HCT116 (cell line): ENCODE results near the gene SGSH. TPM values are rescaled to one million over a fixed set of nuclear protein-coding genes. Genes with fewer than 3 reads are reported as not detected.

Experiments used
- ATAC-seq: fragments of 200-7000 bp; cut with Tn5 transposase; 2 replicates; pipeline ENCODE4 v1.9.1; 2020; ENCODE audit warnings: mild to moderate bottlenecking, moderate library complexity
- BruUV-seq: library from RNA; stranded (reverse); fragments of 400-500 nt; replicated peaks from 2 replicates; lab custom pipeline; 2021; lab: Mats Ljungman, UMichigan
- CTCF ChIA-PET: fragments of 300-600 bp; sonication (Branson Sonifier 250); formaldehyde crosslinking; loops from one replicate; lab custom pipeline; 2021; ENCODE audit warnings: antibody characterized with exemption; lab: Charles Lee
- POLR2A ChIA-PET: fragments of 300-600, 350-600 bp; sonication (Branson Sonifier 250); formaldehyde crosslinking; loops from one replicate; lab custom pipeline; 2021; ENCODE audit warnings: antibody characterized with exemption; lab: Charles Lee
- RAD21 ChIA-PET, 2 experiments: fragments of 300-600 bp; sonication (Branson Sonifier 250); formaldehyde crosslinking; loops; one replicate each; lab custom pipeline; 2023; ENCODE audit warnings: low total read pairs in 2 of 2; ENCODE audit not compliant: uncharacterized antibody in 2 of 2, unreplicated experiment in 2 of 2, low non-redundant PET in 1 of 2; lab: Charles Lee
- DNase-seq: peaks from one replicate; pipeline ENCODE4 v3.0.0-alpha.2; 2010; ENCODE audit warnings: low read depth, low spot score
- H2AFZ ChIP-seq: fragments of 200-600 bp; shearing (Covaris generic), sonication (generic); 2 replicates; pipeline ENCODE4 v1.6.1; 2017; ENCODE audit warnings: low read depth, mixed run types, mixed read lengths, antibody characterized with exemption, low read length; ENCODE audit not compliant: poor library complexity, severe bottlenecking
- H3K27ac ChIP-seq: 2 replicates; pipeline ENCODE4 v1.5.1; 2012; ENCODE audit warnings: low read depth, low read length
- H3K27me3 ChIP-seq: fragments of 200-600 bp; sonication (generic); 2 replicates; pipeline ENCODE4 v1.6.1; 2016; ENCODE audit warnings: mixed run types, low read length, mixed read lengths; ENCODE audit not compliant: insufficient read depth
- H3K36me3 ChIP-seq, 2 experiments: fragments of 200-500 bp in 1 of 2; fragments of 200-600 bp in 1 of 2; sonication (Bioruptor generic) in 1 of 2; sonication (generic) in 1 of 2; 2 replicates each; pipeline versions ENCODE4 v1.5.1 to v1.6.1; 2014 to 2016; ENCODE audit warnings: low read length in 2 of 2, inconsistent platforms in 1 of 2, mixed read lengths in 1 of 2, mixed run types in 1 of 2; ENCODE audit not compliant: insufficient read depth in 2 of 2, control insufficient read depth in 1 of 2
- H3K4me1 ChIP-seq, 2 experiments: fragments of 200-600 bp in 1 of 2; sonication (generic) in 1 of 2; 2 replicates each; pipeline versions ENCODE4 v1.5.1 to v1.6.1; 2012 to 2017; ENCODE audit warnings: low read length in 2 of 2, inconsistent platforms in 1 of 2, mild to moderate bottlenecking in 1 of 2, mixed read lengths in 1 of 2, mixed run types in 1 of 2, moderate library complexity in 1 of 2; ENCODE audit not compliant: insufficient read depth in 2 of 2, control insufficient read depth in 1 of 2
- H3K4me2 ChIP-seq: fragments of 200-600 bp; sonication (generic); 2 replicates; pipeline ENCODE4 v1.6.1; 2017; ENCODE audit warnings: mixed run types, low read length, mixed read lengths
- H3K4me3 ChIP-seq, 2 experiments: fragments of 200-600 bp in 1 of 2; sonication (generic) in 1 of 2; replicated peaks in 1 of 2; 2 replicates each; pipeline ENCODE4 v1.5.1; 2011 to 2016; ENCODE audit warnings: low read length in 2 of 2, control low read depth in 1 of 2, low read depth in 1 of 2, mild to moderate bottlenecking in 1 of 2, mixed read lengths in 1 of 2, mixed run types in 1 of 2
- H3K79me2 ChIP-seq: fragments of 200-600 bp; sonication (generic); 2 replicates; pipeline ENCODE4 v1.6.1; 2017; ENCODE audit warnings: mild to moderate bottlenecking, mixed run types, low read length, moderate library complexity, mixed read lengths; ENCODE audit not compliant: insufficient read depth
- H3K9ac ChIP-seq: fragments of 200-600 bp; sonication (generic); 2 replicates; pipeline ENCODE4 v1.6.1; 2016; ENCODE audit warnings: low read length, mixed read lengths
- H3K9me2 ChIP-seq: fragments of 200-600 bp; sonication (generic), shearing (Covaris generic); 2 replicates; pipeline ENCODE4 v1.6.1; 2017; ENCODE audit warnings: mixed run types, mild to moderate bottlenecking, moderate library complexity; ENCODE audit not compliant: insufficient read depth
- H3K9me3 ChIP-seq, 2 experiments: fragments of 200-500 bp in 1 of 2; fragments of 200-600 bp in 1 of 2; sonication (Bioruptor generic) in 1 of 2; sonication (generic) in 1 of 2; 2 replicates each; pipeline ENCODE4 v1.6.1; 2014 to 2017; ENCODE audit warnings: low read length in 2 of 2, mixed read lengths in 2 of 2, inconsistent platforms in 1 of 2, low read depth in 1 of 2, mild to moderate bottlenecking in 1 of 2, mixed run types in 1 of 2, moderate library complexity in 1 of 2; ENCODE audit not compliant: control insufficient read depth in 1 of 2, insufficient read depth in 1 of 2
- H4K20me1 ChIP-seq: fragments of 200-600 bp; sonication (generic), shearing (Covaris generic); 2 replicates; pipeline ENCODE4 v1.6.1; 2017; ENCODE audit warnings: mixed run types, mild to moderate bottlenecking, moderate library complexity; ENCODE audit not compliant: insufficient read depth
- ATF3 ChIP-seq: IDR thresholded peaks from 2 replicates; pipeline ENCODE4 v1.6.1; 2012
- CEBPB ChIP-seq: IDR thresholded peaks from 2 replicates; pipeline ENCODE4 v1.6.1; 2012; ENCODE audit warnings: low read depth
- ELF1 ChIP-seq: IDR thresholded peaks from 2 replicates; pipeline ENCODE4 v1.6.1; 2012; ENCODE audit warnings: low read depth, borderline replicate concordance
- EZH2 ChIP-seq: fragments of 200-600 bp; sonication (generic); IDR thresholded peaks from 2 replicates; pipeline ENCODE4 v1.6.1; 2017; ENCODE audit warnings: antibody characterized with exemption, mixed run types
- EZH2phosphoT487 ChIP-seq: fragments of 200-600 bp; IDR thresholded peaks from 2 replicates; pipeline ENCODE4 v1.6.1; 2018; ENCODE audit warnings: antibody characterized with exemption, borderline replicate concordance
- FOSL1 ChIP-seq: IDR thresholded peaks from 2 replicates; pipeline ENCODE4 v1.6.1; 2012; ENCODE audit warnings: low read depth
- JUND ChIP-seq: IDR thresholded peaks from 2 replicates; pipeline ENCODE4 v1.6.1; 2012
- POLR2AphosphoS5 ChIP-seq: IDR thresholded peaks from 2 replicates; pipeline ENCODE4 v1.6.1; 2011; ENCODE audit warnings: mild to moderate bottlenecking, low read depth, low read length, moderate library complexity
- RAD21 ChIP-seq: IDR thresholded peaks from 2 replicates; pipeline ENCODE4 v1.6.1; 2012; ENCODE audit warnings: low read depth, mild to moderate bottlenecking
- SIN3A ChIP-seq: IDR thresholded peaks from 2 replicates; pipeline ENCODE4 v1.6.1; 2012; ENCODE audit warnings: low read depth
- SRF ChIP-seq: IDR thresholded peaks from 2 replicates; pipeline ENCODE4 v1.6.1; 2012; ENCODE audit warnings: low read depth
- ZBTB33 ChIP-seq: IDR thresholded peaks from 2 replicates; pipeline ENCODE4 v1.6.1; 2011; ENCODE audit warnings: mild to moderate bottlenecking, low read length, moderate library complexity; ENCODE audit not compliant: insufficient replicate concordance; ENCODE audit errors: extremely low read depth
- ZFX ChIP-seq: fragments of 450-650 bp; IDR thresholded peaks from 2 replicates; pipeline ENCODE4 v1.6.1; 2017
- ZNF274 ChIP-seq: fragments of 200-500 bp; sonication (Bioruptor generic); IDR thresholded peaks from 2 replicates; pipeline ENCODE4 v1.6.1; 2014; ENCODE audit warnings: mild to moderate bottlenecking, low read depth, low read length, inconsistent platforms
- intact Hi-C: fragments of 100-400 bp; cut with micrococcal nuclease; formaldehyde crosslinking; loops from 2 replicates; pipeline ENCODE4 v1.10.0; 2022
- total RNA-seq: library from RNA; stranded (reverse); gene quantifications from one replicate; pipeline ENCODE4 v1.2.1, GENCODE V29; 2021; ENCODE audit not compliant: unreplicated experiment
- TF ChIP-seq, protein P1 (sequence below): IDR thresholded peaks from 2 replicates; pipeline ENCODE4 v1.6.1; 2012
- TF ChIP-seq, protein P2 (sequence below): IDR thresholded peaks from 2 replicates; pipeline ENCODE4 v1.6.1; 2012; ENCODE audit warnings: low read depth
- TF ChIP-seq, protein P3 (sequence below), 3 experiments: fragments of 200-600 bp in 1 of 3; sonication (generic) in 1 of 3; IDR thresholded peaks in 2 of 3; conservative IDR thresholded peaks in 1 of 3; 2 replicates each; pipeline ENCODE4 v1.5.1; 2012 to 2017; ENCODE audit warnings: low read depth in 2 of 3, low read length in 2 of 3, antibody characterized with exemption in 1 of 3, borderline replicate concordance in 1 of 3, control low read depth in 1 of 3, mild to moderate bottlenecking in 1 of 3, mixed read lengths in 1 of 3, mixed run types in 1 of 3, moderate library complexity in 1 of 3; ENCODE audit not compliant: insufficient read depth in 1 of 3

The SGSH gene
- total RNA-seq, 1 experiment from 2014 or later = 34.4 TPM

- TF ChIP-seq, protein P1, sequence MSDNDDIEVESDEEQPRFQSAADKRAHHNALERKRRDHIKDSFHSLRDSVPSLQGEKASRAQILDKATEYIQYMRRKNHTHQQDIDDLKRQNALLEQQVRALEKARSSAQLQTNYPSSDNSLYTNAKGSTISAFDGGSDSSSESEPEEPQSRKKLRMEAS = peak; percentile 74
- TF ChIP-seq FOSL1 (no peak), ZNF274 (no peak), EZH2 (no peak), ATF3 (no peak)
Measured at GRCh38 chr17:80220054-80220735, at the start of gene SGSH, which contains the start of gene SLC26A11 (continued).

- Histone ChIP-seq H3K36me3 (no peaks in the 10 kb centered on the region), H3K9me3 (no peaks in the 10 kb centered on the region), H2AFZ (no peak overlapping the region), H3K9me2 (no peaks in the 10 kb centered on the region), H3K27me3 (no peaks in the 10 kb centered on the region), H3K27ac (no peak overlapping the region), H3K4me1 (no peaks in the 10 kb centered on the region), H3K9ac (no peak overlapping the region), H3K4me2 (no peak overlapping the region), H3K4me3 (no peak overlapping the region), H3K79me2 (no peaks in the 10 kb centered on the region), H4K20me1 (no peaks in the 10 kb centered on the region)
- DNase-seq (no peak), ATAC-seq (no peak)
- ChIA-PET POLR2A (no interaction called here), RAD21 (no interaction called here), CTCF (no interaction called here)
- no TSS peak for BruUV-seq
- TF ChIP-seq POLR2AphosphoS5 (no peak), EZH2phosphoT487 (no peak), ZNF274 (no peak), CEBPB (no peak), SIN3A (no peak), ZBTB33 (no peak), ELF1 (no peak), ZFX (no peak), JUND (no peak), RAD21 (no peak), SRF (no peak), EZH2 (no peak), FOSL1 (no peak)
- TF ChIP-seq, protein P2, sequence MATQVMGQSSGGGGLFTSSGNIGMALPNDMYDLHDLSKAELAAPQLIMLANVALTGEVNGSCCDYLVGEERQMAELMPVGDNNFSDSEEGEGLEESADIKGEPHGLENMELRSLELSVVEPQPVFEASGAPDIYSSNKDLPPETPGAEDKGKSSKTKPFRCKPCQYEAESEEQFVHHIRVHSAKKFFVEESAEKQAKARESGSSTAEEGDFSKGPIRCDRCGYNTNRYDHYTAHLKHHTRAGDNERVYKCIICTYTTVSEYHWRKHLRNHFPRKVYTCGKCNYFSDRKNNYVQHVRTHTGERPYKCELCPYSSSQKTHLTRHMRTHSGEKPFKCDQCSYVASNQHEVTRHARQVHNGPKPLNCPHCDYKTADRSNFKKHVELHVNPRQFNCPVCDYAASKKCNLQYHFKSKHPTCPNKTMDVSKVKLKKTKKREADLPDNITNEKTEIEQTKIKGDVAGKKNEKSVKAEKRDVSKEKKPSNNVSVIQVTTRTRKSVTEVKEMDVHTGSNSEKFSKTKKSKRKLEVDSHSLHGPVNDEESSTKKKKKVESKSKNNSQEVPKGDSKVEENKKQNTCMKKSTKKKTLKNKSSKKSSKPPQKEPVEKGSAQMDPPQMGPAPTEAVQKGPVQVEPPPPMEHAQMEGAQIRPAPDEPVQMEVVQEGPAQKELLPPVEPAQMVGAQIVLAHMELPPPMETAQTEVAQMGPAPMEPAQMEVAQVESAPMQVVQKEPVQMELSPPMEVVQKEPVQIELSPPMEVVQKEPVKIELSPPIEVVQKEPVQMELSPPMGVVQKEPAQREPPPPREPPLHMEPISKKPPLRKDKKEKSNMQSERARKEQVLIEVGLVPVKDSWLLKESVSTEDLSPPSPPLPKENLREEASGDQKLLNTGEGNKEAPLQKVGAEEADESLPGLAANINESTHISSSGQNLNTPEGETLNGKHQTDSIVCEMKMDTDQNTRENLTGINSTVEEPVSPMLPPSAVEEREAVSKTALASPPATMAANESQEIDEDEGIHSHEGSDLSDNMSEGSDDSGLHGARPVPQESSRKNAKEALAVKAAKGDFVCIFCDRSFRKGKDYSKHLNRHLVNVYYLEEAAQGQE = no peak
- TF ChIP-seq, protein P3, sequence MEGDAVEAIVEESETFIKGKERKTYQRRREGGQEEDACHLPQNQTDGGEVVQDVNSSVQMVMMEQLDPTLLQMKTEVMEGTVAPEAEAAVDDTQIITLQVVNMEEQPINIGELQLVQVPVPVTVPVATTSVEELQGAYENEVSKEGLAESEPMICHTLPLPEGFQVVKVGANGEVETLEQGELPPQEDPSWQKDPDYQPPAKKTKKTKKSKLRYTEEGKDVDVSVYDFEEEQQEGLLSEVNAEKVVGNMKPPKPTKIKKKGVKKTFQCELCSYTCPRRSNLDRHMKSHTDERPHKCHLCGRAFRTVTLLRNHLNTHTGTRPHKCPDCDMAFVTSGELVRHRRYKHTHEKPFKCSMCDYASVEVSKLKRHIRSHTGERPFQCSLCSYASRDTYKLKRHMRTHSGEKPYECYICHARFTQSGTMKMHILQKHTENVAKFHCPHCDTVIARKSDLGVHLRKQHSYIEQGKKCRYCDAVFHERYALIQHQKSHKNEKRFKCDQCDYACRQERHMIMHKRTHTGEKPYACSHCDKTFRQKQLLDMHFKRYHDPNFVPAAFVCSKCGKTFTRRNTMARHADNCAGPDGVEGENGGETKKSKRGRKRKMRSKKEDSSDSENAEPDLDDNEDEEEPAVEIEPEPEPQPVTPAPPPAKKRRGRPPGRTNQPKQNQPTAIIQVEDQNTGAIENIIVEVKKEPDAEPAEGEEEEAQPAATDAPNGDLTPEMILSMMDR (IDR thresholded peaks at IDR 0.05 in 2 of 3, conservative IDR thresholded peaks at IDR 0.05 in 1 of 3; ENCODE audit: borderline replicate concordance in 1 of 3, insufficient read depth in 1 of 3, low read depth in 2 of 3, low read length in 2 of 3) = no peak
- TF ChIP-seq, protein P1 = no peak
- intact Hi-C loops = no loop called here
Measured at GRCh38 chr17:80269405-80269807, 49.3 kb upstream of the SGSH start.
